K562 (cell line): ENCODE measurements around the gene HSPA4L. TPM values are rescaled to one million over a fixed set of nuclear protein-coding genes. Genes with fewer than 3 reads are reported as not detected.

Experiments used
- CCAR2 ChIP-seq: fragments of 200-400 bp; formaldehyde crosslinking; IDR thresholded peaks from 2 replicates; pipeline ENCODE4 v1.6.1; 2017; ENCODE audit warnings: mild to moderate bottlenecking, low read depth, low read length
- CREB3 ChIP-seq: fragments of 450-650 bp; conservative IDR thresholded peaks from 2 replicates; pipeline ENCODE4 v1.6.1; 2016; ENCODE audit warnings: missing genetic modification characterization, low read depth, mild to moderate bottlenecking, missing compliant biosample characterization, moderate library complexity
- FIP1L1 ChIP-seq: fragments of 200-400 bp; formaldehyde crosslinking; IDR thresholded peaks from 2 replicates; pipeline ENCODE4 v1.6.1; 2018; ENCODE audit warnings: mild to moderate bottlenecking, low read depth, low read length; ENCODE audit not compliant: poor library complexity, severe bottlenecking
- MIER1 ChIP-seq: fragments of 450-650 bp; IDR thresholded peaks from 2 replicates; pipeline ENCODE4 v1.6.1; 2016; ENCODE audit warnings: antibody characterized with exemption, mild to moderate bottlenecking, low read depth
- NR2C2 ChIP-seq, 2 experiments: fragments of 200-800 bp in 1 of 2; sonication (Bioruptor generic) in 1 of 2; sonication (generic) in 1 of 2; formaldehyde crosslinking in 1 of 2; IDR thresholded peaks; 2 replicates each; pipeline versions ENCODE4 v1.6.1 to v1.8.0; 2016 to 2022; ENCODE audit warnings: mild to moderate bottlenecking in 1 of 2, missing compliant biosample characterization in 1 of 2, missing genetic modification characterization in 1 of 2, missing genetic modification reagents in 1 of 2
- RNF2 ChIP-seq: sonication (generic); IDR thresholded peaks from 2 replicates; pipeline ENCODE4 v1.6.1; 2016
- SREBF2 ChIP-seq: sonication (generic); formaldehyde crosslinking; IDR thresholded peaks from 2 replicates; pipeline ENCODE4 v1.4.0; 2020; ENCODE audit warnings: mild to moderate bottlenecking, missing genetic modification reagents
- TRIM24 ChIP-seq, 2 experiments: fragments of 450-650 bp; IDR thresholded peaks; 2 replicates each; pipeline ENCODE4 v1.6.1; 2016
- ZNF592 ChIP-seq: fragments of 450-650 bp; IDR thresholded peaks from 2 replicates; pipeline ENCODE4 v1.6.1; 2017; ENCODE audit warnings: antibody characterized with exemption, mild to moderate bottlenecking
- ZNF696 ChIP-seq: fragments of 250-450 bp; sonication (Bioruptor Pico); conservative IDR thresholded peaks from 2 replicates; pipeline ENCODE4 v1.4.0; 2020; ENCODE audit warnings: mild to moderate bottlenecking, moderate library complexity
- polyA plus RNA-seq, 8 experiments: library from polyadenylated mRNA; depleted of rRNA in 4 of 8; stranded (reverse) in 5 of 8; unstranded in 3 of 8; fragments of >200 nt; fragmentation: Nextera tagmentation in 2 of 8; fragmentation: Illumina TruSeq in 1 of 8; extraction: Ambion mirVana in 2 of 8; extraction: Trizol in 1 of 8; gene quantifications; 2 replicates each; pipeline versions ENCODE4 v1.2.1 to v1.2.3, GENCODE V29; 2011 to 2014; ENCODE audit warnings: inconsistent platforms in 1 of 8, missing spikeins in 1 of 8
- total RNA-seq, 7 experiments: library from RNA; depleted of rRNA in 6 of 7; stranded (reverse); fragments of >200 nt in 6 of 7; fragmentation: Illumina TruSeq in 2 of 7; extraction: Trizol in 2 of 7; gene quantifications; 2 replicates each; pipeline versions ENCODE4 v1.2.1 to v1.2.3, GENCODE V29; 2011 to 2021; ENCODE audit warnings: low replicate concordance in 1 of 7

Gene HSPA4L
- total and polyA plus RNA-seq, 9 of the 15 experiments (the other 6 are each of a cell fraction or from before 2014, with no cell fraction given) = 12.3 to 37.0 (median 21.7) TPM

- TF ChIP-seq NR2C2 (CRISPR knock-in tag; IDR thresholded peaks at IDR 0.05) = no peak
- TF ChIP-seq NR2C2 (tag; IDR thresholded peaks at IDR 0.05) = peak; percentile 24; the same call in 1 of the 2 replicates
- TF ChIP-seq TRIM24 (IDR thresholded peaks at IDR 0.05) = no peak
- peak; percentile 47 for TF ChIP-seq FIP1L1
- TF ChIP-seq MIER1 = no peak
- no peak for TF ChIP-seq CCAR2
- TF ChIP-seq RNF2 = no peak
- TF ChIP-seq ZNF696 (CRISPR knock-in tag) = no peak
- no peak for TF ChIP-seq SREBF2 (CRISPR knock-in tag)
- 0 out of 2 replicates have a peak, but pooled peaks have one; percentile 52 for TF ChIP-seq ZNF592
- TF ChIP-seq CREB3 = no peak
These were observed 660 bp upstream of the HSPA4L start (continued) for GRCh38 chr4:127781300-127782024.
